ENCODE measurements around the gene LRPAP1.
"Not testable (repeated sequence)": the region's sequence is repeated elsewhere in the genome, so short reads cannot be mapped to it uniquely, and the experiment has no call there.

The LRPAP1 gene

GRCh38 chr4:3512279-3512678 is 19.9 kb downstream of the LRPAP1 start:
- Histone ChIP-seq H3K9me3 (ENCODE audit: control insufficient read depth, low read length) (no peaks in the 10 kb centered on the region), H3K4me2 (ENCODE audit: low read length) (no peak overlapping the region), H3K27me3 (ENCODE audit: control insufficient read depth, insufficient read depth, low read length) (no peaks in the 10 kb centered on the region), H3K27ac (no peak overlapping the region), H3K4me1 (no peaks in the 10 kb centered on the region), H3K79me2 (no peaks in the 10 kb centered on the region), H3K4me3 (ENCODE audit: low read depth, low read length) (no peak overlapping the region), H3K9ac (no peak overlapping the region), H3K36me3 (ENCODE audit: control insufficient read depth, insufficient read depth, low read length) (no peaks in the 10 kb centered on the region), H2AFZ (no peak overlapping the region)
- no peak for TF ChIP-seq CTCF (IDR thresholded peaks at IDR 0.05)

- not testable (repeated sequence) for H3K4me1 ChIP-seq; H2AFZ ChIP-seq; H3K27me3 ChIP-seq (ENCODE audit: control insufficient read depth, insufficient read depth, low read length); H3K36me3 ChIP-seq (ENCODE audit: control insufficient read depth, insufficient read depth, low read length); H3K9me3 ChIP-seq (ENCODE audit: control insufficient read depth, low read length); H3K4me3 ChIP-seq (ENCODE audit: low read depth, low read length); H3K27ac ChIP-seq; H3K9ac ChIP-seq; H3K79me2 ChIP-seq; H3K4me2 ChIP-seq (ENCODE audit: low read length)
Measured at GRCh38 chr4:3511601-3512000, 20.6 kb downstream of the LRPAP1 start.

- TF ChIP-seq CTCF (IDR thresholded peaks at IDR 0.05): no peak
- Histone ChIP-seq H3K79me2 (peaks cover 2% of the 10 kb centered on the region), H3K27ac (no peak overlapping the region), H3K27me3 (ENCODE audit: control insufficient read depth, insufficient read depth, low read length) (no peaks in the 10 kb centered on the region), H3K36me3 (ENCODE audit: control insufficient read depth, insufficient read depth, low read length) (no peaks in the 10 kb centered on the region), H3K9ac (no peak overlapping the region), H3K4me2 (ENCODE audit: low read length) (no peak overlapping the region), H3K9me3 (ENCODE audit: control insufficient read depth, low read length) (no peaks in the 10 kb centered on the region), H3K4me1 (no peaks in the 10 kb centered on the region), H3K4me3 (ENCODE audit: low read depth, low read length) (no peak overlapping the region), H2AFZ (no peak overlapping the region)
Measured at GRCh38 chr4:3511187-3511586, 21.0 kb downstream of the LRPAP1 start.

- Histone ChIP-seq H3K9ac (no peak overlapping the region), H3K79me2 (peaks cover 2% of the 10 kb centered on the region)
- no peak for TF ChIP-seq CTCF (IDR thresholded peaks at IDR 0.05)
Measured at GRCh38 chr4:3510481-3510880, 21.7 kb downstream of the LRPAP1 start.

GRCh38 chr4:3508542-3508941 is 23.7 kb downstream of the LRPAP1 start:
- Histone ChIP-seq H3K9ac (no peak overlapping the region), H3K36me3 (ENCODE audit: control insufficient read depth, insufficient read depth, low read length) (no peaks in the 10 kb centered on the region), H3K9me3 (ENCODE audit: control insufficient read depth, low read length) (no peaks in the 10 kb centered on the region), H2AFZ (no peak overlapping the region), H3K4me2 (ENCODE audit: low read length) (no peak overlapping the region), H3K4me1 (no peaks in the 10 kb centered on the region), H3K27ac (no peak overlapping the region), H3K4me3 (ENCODE audit: low read depth, low read length) (no peak overlapping the region), H3K27me3 (ENCODE audit: control insufficient read depth, insufficient read depth, low read length) (no peaks in the 10 kb centered on the region), H3K79me2 (peaks cover 8% of the 10 kb centered on the region)
- no peak for TF ChIP-seq CTCF (IDR thresholded peaks at IDR 0.05)

More at GRCh38 chr4:3510481-3510880, 21.7 kb downstream of the LRPAP1 start:
- Histone ChIP-seq H3K4me1 (no peaks in the 10 kb centered on the region), H3K9me3 (ENCODE audit: control insufficient read depth, low read length) (no peaks in the 10 kb centered on the region), H3K4me2 (ENCODE audit: low read length) (no peak overlapping the region), H3K4me3 (ENCODE audit: low read depth, low read length) (no peak overlapping the region), H3K36me3 (ENCODE audit: control insufficient read depth, insufficient read depth, low read length) (no peaks in the 10 kb centered on the region), H2AFZ (no peak overlapping the region), H3K27ac (no peak overlapping the region), H3K27me3 (ENCODE audit: control insufficient read depth, insufficient read depth, low read length) (no peaks in the 10 kb centered on the region)

All from parathyroid adenoma (tissue), 2 donors.